ENCODE data around the gene GRID2. TPM values are rescaled to one million over a fixed set of nuclear protein-coding genes. Genes with fewer than 3 reads are reported as not detected.

The GRID2 gene
- total RNA-seq, 6 donors from 2014 or later = 0.76 TPM; not detected in 5

- WGBS, 2 donors = 84 to 89% methylated on average over 6 of the region's 6 CpGs
- Histone ChIP-seq H3K4me1 (no peaks in the 10 kb centered on the region), H3K27me3 (no peaks in the 10 kb centered on the region), H3K9me3 (no peaks in the 10 kb centered on the region), H3K36me3 (no peaks in the 10 kb centered on the region), H3K4me3 (no peak overlapping the region), H3K27ac (no peak overlapping the region)
- ATAC-seq (ENCODE audit: low FRiP score in 2 of 2) = no peak
- no peak for DNase-seq
- TF ChIP-seq EP300 (IDR thresholded peaks at IDR 0.05) (no peak), POLR2A (IDR thresholded peaks at IDR 0.05) (no peak)
Observed at GRCh38 chr4:93053140-93053539, 749.4 kb downstream of the GRID2 start.

- H3K4me1 ChIP-seq = no peaks in the 10 kb centered on the region
- DNase-seq = no peak
- no peaks in the 10 kb centered on the region for H3K27me3 ChIP-seq
- no peaks in the 10 kb centered on the region for H3K9me3 ChIP-seq
- TF ChIP-seq POLR2A (IDR thresholded peaks at IDR 0.05) (no peak), CTCF (IDR thresholded peaks at IDR 0.05) (no peak), POLR2AphosphoS5 (IDR thresholded peaks at IDR 0.05) (no peak), EP300 (IDR thresholded peaks at IDR 0.05) (no peak)
- H3K27ac ChIP-seq = no peak overlapping the region
- no peak for ATAC-seq (ENCODE audit: low FRiP score in 2 of 2)
- H3K36me3 ChIP-seq = no peaks in the 10 kb centered on the region
- WGBS, 2 donors = 88 to 94% methylated on average over 2 of the region's 2 CpGs
- no peak overlapping the region for H3K4me3 ChIP-seq
Observed at GRCh38 chr4:93061826-93062225, 758.1 kb downstream of the GRID2 start.

DNA sequence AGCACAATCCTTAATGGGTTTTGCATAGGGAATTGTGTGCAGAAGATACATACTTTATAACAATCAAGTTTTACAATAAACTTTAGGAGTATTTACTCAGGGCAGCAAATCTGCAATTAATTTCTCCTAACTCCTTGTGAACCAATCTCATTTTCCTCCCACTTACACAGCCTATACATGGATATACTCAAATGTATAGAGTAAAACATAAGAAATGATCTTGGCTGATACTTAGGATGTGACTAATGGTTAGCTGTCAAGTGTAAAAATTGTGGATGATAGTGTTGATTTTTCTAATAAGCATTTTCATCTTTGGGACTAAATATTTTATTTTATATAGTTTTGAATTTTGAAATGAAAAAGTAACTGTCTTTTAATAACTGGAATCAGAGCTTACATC lies 759.6 kb downstream of the GRID2 start:
- H3K27me3 ChIP-seq = no peaks in the 10 kb centered on the region
- H3K27ac ChIP-seq = no peak overlapping the region
- DNase-seq (no peak), ATAC-seq (ENCODE audit: low FRiP score in 2 of 2) (no peak)
- H3K36me3 ChIP-seq = no peaks in the 10 kb centered on the region
- no peaks in the 10 kb centered on the region for H3K9me3 ChIP-seq
- H3K4me3 ChIP-seq = no peak overlapping the region
- TF ChIP-seq POLR2AphosphoS5 (IDR thresholded peaks at IDR 0.05) (no peak), EP300 (IDR thresholded peaks at IDR 0.05) (no peak), CTCF (IDR thresholded peaks at IDR 0.05) (no peak), POLR2A (IDR thresholded peaks at IDR 0.05) (no peak)
- H3K4me1 ChIP-seq = no peaks in the 10 kb centered on the region

DNA sequence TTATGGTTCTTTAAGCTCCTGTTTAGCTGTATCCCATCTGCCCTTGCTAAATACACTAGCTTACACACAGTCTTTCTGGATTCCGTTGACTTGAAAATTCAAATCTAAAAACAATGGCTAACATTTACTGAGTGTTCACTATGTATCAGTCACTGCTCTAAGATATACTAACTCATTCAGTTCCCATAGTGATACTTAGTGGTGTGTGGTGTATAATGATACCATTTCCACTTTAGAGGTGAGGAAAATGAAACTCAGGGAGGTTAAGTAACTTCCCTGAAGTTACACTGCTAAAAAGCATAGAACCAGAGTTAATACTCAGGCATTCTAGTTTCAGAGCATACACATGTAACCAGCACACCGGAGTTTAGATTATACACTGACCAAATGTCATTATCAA lies 762.0 kb downstream of the GRID2 start:
- H3K4me3 ChIP-seq = no peak overlapping the region
- H3K4me1 ChIP-seq = no peaks in the 10 kb centered on the region
- TF ChIP-seq CTCF (IDR thresholded peaks at IDR 0.05) (no peak), EP300 (IDR thresholded peaks at IDR 0.05) (no peak), POLR2AphosphoS5 (IDR thresholded peaks at IDR 0.05) (no peak), POLR2A (IDR thresholded peaks at IDR 0.05) (no peak)
- 90 to 91% methylated on average over 2 of the region's 2 CpGs for WGBS, 2 donors
- no peaks in the 10 kb centered on the region for H3K9me3 ChIP-seq
- no peak overlapping the region for H3K27ac ChIP-seq
- H3K36me3 ChIP-seq = no peaks in the 10 kb centered on the region
- DNase-seq = no peak
- no peak for ATAC-seq (ENCODE audit: low FRiP score in 2 of 2)
- no peaks in the 10 kb centered on the region for H3K27me3 ChIP-seq

GRCh38 chr4:93066749-93067148 lies 763.0 kb downstream of the GRID2 start:
- H3K4me3 ChIP-seq = no peak overlapping the region
- no peaks in the 10 kb centered on the region for H3K4me1 ChIP-seq
- TF ChIP-seq POLR2A (IDR thresholded peaks at IDR 0.05) (no peak), EP300 (IDR thresholded peaks at IDR 0.05) (no peak)
- no peaks in the 10 kb centered on the region for H3K9me3 ChIP-seq
- H3K36me3 ChIP-seq = no peaks in the 10 kb centered on the region
- 84 to 97% methylated on average over 1 of the region's 1 CpG for WGBS, 2 donors
- DNase-seq = no peak
- H3K27ac ChIP-seq = no peak overlapping the region
- H3K27me3 ChIP-seq = no peaks in the 10 kb centered on the region
- ATAC-seq (ENCODE audit: low FRiP score in 2 of 2) = no peak

- Histone ChIP-seq H3K4me1 (no peaks in the 10 kb centered on the region), H3K27me3 (no peaks in the 10 kb centered on the region)
Observed at GRCh38 chr4:93072292-93072691, 768.5 kb downstream of the GRID2 start.

More at GRCh38 chr4:93072292-93072691, 768.5 kb downstream of the GRID2 start:
- Histone ChIP-seq H3K36me3 (no peaks in the 10 kb centered on the region), H3K9me3 (no peaks in the 10 kb centered on the region), H3K4me3 (no peak overlapping the region), H3K27ac (no peak overlapping the region)
- DNase-seq (peak in 1 of 2 donors; percentile 30), ATAC-seq (ENCODE audit: low FRiP score in 2 of 2) (peak in 1 of 2 donors; percentile 46)
- TF ChIP-seq POLR2A (IDR thresholded peaks at IDR 0.05) (no peak), CTCF (IDR thresholded peaks at IDR 0.05) (no peak), POLR2AphosphoS5 (IDR thresholded peaks at IDR 0.05) (no peak), EP300 (IDR thresholded peaks at IDR 0.05) (no peak)

Measured in upper lobe of left lung (tissue), 6 donors.